ENCODE results near the gene NEO1.

The NEO1 gene

GRCh38 chr15:73227433-73228056 is 175.3 kb downstream of the NEO1 start:
- Histone ChIP-seq H3K4me3 (replicated peaks; ENCODE audit: low read depth, low read length) (no peak overlapping the region), H3K36me3 (ENCODE audit: control insufficient read depth, insufficient read depth, low read length) (no peaks in the 10 kb centered on the region), H3K27me3 (replicated peaks; ENCODE audit: control insufficient read depth, insufficient read depth, low read length) (no peaks in the 10 kb centered on the region)
- no peak for TF ChIP-seq CTCF (IDR thresholded peaks at IDR 0.05; ENCODE audit: insufficient read depth, low read length, poor library complexity, severe bottlenecking)
- DNase-seq (ENCODE audit: extremely low read depth, insufficient read length) = no peak

- DNase-seq (ENCODE audit: extremely low read depth, insufficient read length) = no peak
- Histone ChIP-seq H3K4me3 (replicated peaks; ENCODE audit: low read depth, low read length) (no peak overlapping the region), H3K27me3 (replicated peaks; ENCODE audit: control insufficient read depth, insufficient read depth, low read length) (no peaks in the 10 kb centered on the region), H3K36me3 (ENCODE audit: control insufficient read depth, insufficient read depth, low read length) (no peaks in the 10 kb centered on the region)
- no peak for TF ChIP-seq CTCF (IDR thresholded peaks at IDR 0.05; ENCODE audit: insufficient read depth, low read length, poor library complexity, severe bottlenecking)
Measured at GRCh38 chr15:73228128-73228646, 175.9 kb downstream of the NEO1 start.

- no peak for TF ChIP-seq CTCF (IDR thresholded peaks at IDR 0.05; ENCODE audit: insufficient read depth, low read length, poor library complexity, severe bottlenecking)
- DNase-seq (ENCODE audit: extremely low read depth, insufficient read length) = no peak
- H3K36me3 ChIP-seq (ENCODE audit: control insufficient read depth, insufficient read depth, low read length) = no peaks in the 10 kb centered on the region
- H3K4me3 ChIP-seq (replicated peaks; ENCODE audit: low read depth, low read length) = no peak overlapping the region
- H3K27me3 ChIP-seq (replicated peaks; ENCODE audit: control insufficient read depth, insufficient read depth, low read length) = no peaks in the 10 kb centered on the region
Measured at GRCh38 chr15:73231661-73232419, 179.6 kb downstream of the NEO1 start.

- H3K27me3 ChIP-seq (replicated peaks; ENCODE audit: control insufficient read depth, insufficient read depth, low read length) = no peaks in the 10 kb centered on the region
- DNase-seq (ENCODE audit: extremely low read depth, insufficient read length) = no peak
- no peaks in the 10 kb centered on the region for H3K36me3 ChIP-seq (ENCODE audit: control insufficient read depth, insufficient read depth, low read length)
- TF ChIP-seq CTCF (IDR thresholded peaks at IDR 0.05; ENCODE audit: insufficient read depth, low read length, poor library complexity, severe bottlenecking) = no peak
- no peak overlapping the region for H3K4me3 ChIP-seq (replicated peaks; ENCODE audit: low read depth, low read length)
Measured at GRCh38 chr15:73232776-73233175, 180.5 kb downstream of the NEO1 start.

GRCh38 chr15:73233623-73234022 is 181.4 kb downstream of the NEO1 start:
- H3K4me3 ChIP-seq (replicated peaks; ENCODE audit: low read depth, low read length) = no peak overlapping the region
- DNase-seq (ENCODE audit: extremely low read depth, insufficient read length) = no peak
- H3K36me3 ChIP-seq (ENCODE audit: control insufficient read depth, insufficient read depth, low read length) = no peaks in the 10 kb centered on the region
- TF ChIP-seq CTCF (IDR thresholded peaks at IDR 0.05; ENCODE audit: insufficient read depth, low read length, poor library complexity, severe bottlenecking) = no peak
- no peaks in the 10 kb centered on the region for H3K27me3 ChIP-seq (replicated peaks; ENCODE audit: control insufficient read depth, insufficient read depth, low read length)
